ENCODE data around the gene C1QTNF12. TPM values are rescaled to one million over a fixed set of nuclear protein-coding genes. Genes with fewer than 3 reads are reported as not detected.

Gene C1QTNF12
- total and polyA plus RNA-seq, 2 of the 8 experiments (the other 6 are each of a cell fraction or from before 2014, with no cell fraction given), result 2.1 to 3.7 TPM

DNA sequence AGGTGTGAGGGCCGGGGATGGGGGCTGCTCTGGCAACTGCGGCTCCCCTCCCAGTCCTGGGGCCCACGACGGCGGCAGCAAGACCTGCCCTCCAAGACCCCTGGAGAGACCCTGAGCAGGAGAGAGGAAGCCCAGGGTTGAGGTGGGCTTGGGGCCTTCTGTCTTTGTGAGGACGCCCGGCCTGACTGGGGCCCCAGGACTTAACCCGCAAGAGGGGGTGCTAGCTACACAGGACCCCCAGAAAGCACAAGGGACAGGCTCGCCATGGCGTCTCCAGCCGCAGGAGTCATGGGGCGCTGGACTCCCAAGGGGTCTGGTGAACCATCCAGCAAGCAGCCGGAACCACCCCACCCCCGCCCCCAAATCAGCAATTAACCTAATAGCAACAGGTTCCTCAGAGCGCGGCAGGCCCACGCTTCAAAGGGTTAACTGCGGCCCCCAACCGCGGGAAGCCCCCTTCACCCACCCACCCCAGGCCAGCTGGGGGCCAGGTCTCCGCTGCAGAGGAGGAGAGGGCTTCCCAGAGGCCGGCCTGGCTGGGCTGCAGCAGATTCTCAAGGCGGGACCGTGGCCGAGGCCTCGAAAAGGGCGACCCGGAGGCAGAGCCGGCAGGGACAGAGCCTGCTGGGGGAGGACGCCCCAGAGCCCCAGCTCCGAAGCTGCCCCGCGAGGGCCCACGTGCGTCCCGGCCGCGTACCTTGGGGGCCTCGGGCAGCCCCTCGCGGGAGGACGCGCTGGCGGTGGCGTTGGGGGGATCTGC, 525 bp downstream of the C1QTNF12 start (continued):
- TF ChIP-seq, protein P1, sequence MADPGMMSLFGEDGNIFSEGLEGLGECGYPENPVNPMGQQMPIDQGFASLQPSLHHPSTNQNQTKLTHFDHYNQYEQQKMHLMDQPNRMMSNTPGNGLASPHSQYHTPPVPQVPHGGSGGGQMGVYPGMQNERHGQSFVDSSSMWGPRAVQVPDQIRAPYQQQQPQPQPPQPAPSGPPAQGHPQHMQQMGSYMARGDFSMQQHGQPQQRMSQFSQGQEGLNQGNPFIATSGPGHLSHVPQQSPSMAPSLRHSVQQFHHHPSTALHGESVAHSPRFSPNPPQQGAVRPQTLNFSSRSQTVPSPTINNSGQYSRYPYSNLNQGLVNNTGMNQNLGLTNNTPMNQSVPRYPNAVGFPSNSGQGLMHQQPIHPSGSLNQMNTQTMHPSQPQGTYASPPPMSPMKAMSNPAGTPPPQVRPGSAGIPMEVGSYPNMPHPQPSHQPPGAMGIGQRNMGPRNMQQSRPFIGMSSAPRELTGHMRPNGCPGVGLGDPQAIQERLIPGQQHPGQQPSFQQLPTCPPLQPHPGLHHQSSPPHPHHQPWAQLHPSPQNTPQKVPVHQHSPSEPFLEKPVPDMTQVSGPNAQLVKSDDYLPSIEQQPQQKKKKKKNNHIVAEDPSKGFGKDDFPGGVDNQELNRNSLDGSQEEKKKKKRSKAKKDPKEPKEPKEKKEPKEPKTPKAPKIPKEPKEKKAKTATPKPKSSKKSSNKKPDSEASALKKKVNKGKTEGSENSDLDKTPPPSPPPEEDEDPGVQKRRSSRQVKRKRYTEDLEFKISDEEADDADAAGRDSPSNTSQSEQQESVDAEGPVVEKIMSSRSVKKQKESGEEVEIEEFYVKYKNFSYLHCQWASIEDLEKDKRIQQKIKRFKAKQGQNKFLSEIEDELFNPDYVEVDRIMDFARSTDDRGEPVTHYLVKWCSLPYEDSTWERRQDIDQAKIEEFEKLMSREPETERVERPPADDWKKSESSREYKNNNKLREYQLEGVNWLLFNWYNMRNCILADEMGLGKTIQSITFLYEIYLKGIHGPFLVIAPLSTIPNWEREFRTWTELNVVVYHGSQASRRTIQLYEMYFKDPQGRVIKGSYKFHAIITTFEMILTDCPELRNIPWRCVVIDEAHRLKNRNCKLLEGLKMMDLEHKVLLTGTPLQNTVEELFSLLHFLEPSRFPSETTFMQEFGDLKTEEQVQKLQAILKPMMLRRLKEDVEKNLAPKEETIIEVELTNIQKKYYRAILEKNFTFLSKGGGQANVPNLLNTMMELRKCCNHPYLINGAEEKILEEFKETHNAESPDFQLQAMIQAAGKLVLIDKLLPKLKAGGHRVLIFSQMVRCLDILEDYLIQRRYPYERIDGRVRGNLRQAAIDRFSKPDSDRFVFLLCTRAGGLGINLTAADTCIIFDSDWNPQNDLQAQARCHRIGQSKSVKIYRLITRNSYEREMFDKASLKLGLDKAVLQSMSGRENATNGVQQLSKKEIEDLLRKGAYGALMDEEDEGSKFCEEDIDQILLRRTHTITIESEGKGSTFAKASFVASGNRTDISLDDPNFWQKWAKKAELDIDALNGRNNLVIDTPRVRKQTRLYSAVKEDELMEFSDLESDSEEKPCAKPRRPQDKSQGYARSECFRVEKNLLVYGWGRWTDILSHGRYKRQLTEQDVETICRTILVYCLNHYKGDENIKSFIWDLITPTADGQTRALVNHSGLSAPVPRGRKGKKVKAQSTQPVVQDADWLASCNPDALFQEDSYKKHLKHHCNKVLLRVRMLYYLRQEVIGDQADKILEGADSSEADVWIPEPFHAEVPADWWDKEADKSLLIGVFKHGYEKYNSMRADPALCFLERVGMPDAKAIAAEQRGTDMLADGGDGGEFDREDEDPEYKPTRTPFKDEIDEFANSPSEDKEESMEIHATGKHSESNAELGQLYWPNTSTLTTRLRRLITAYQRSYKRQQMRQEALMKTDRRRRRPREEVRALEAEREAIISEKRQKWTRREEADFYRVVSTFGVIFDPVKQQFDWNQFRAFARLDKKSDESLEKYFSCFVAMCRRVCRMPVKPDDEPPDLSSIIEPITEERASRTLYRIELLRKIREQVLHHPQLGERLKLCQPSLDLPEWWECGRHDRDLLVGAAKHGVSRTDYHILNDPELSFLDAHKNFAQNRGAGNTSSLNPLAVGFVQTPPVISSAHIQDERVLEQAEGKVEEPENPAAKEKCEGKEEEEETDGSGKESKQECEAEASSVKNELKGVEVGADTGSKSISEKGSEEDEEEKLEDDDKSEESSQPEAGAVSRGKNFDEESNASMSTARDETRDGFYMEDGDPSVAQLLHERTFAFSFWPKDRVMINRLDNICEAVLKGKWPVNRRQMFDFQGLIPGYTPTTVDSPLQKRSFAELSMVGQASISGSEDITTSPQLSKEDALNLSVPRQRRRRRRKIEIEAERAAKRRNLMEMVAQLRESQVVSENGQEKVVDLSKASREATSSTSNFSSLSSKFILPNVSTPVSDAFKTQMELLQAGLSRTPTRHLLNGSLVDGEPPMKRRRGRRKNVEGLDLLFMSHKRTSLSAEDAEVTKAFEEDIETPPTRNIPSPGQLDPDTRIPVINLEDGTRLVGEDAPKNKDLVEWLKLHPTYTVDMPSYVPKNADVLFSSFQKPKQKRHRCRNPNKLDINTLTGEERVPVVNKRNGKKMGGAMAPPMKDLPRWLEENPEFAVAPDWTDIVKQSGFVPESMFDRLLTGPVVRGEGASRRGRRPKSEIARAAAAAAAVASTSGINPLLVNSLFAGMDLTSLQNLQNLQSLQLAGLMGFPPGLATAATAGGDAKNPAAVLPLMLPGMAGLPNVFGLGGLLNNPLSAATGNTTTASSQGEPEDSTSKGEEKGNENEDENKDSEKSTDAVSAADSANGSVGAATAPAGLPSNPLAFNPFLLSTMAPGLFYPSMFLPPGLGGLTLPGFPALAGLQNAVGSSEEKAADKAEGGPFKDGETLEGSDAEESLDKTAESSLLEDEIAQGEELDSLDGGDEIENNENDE (IDR thresholded peaks at IDR 0.05; ENCODE audit: insufficient replicate concordance, low read length), result no peak
- no peak for TF ChIP-seq SIN3A (conservative IDR thresholded peaks at IDR 0.05 in 1 of 2, IDR thresholded peaks at IDR 0.05 in 1 of 2; ENCODE audit: low read depth in 1 of 2, low read length in 2 of 2)
- TF ChIP-seq KDM4A (IDR thresholded peaks at IDR 0.05; ENCODE audit: low read depth, low read length, severe bottlenecking), result no peak
- no peak for TF ChIP-seq KDM5A (IDR thresholded peaks at IDR 0.05; ENCODE audit: low read length)
